HepG2 (cell line): ENCODE results near the gene MGMT. TPM values are rescaled to one million over a fixed set of nuclear protein-coding genes. Genes with fewer than 3 reads are reported as not detected.

ENCODE experiments used
- ADNP ChIP-seq: sonication (generic); formaldehyde crosslinking; IDR thresholded peaks from 2 replicates; pipeline ENCODE4 v1.4.0; 2020; ENCODE audit warnings: missing genetic modification reagents
- CBX5 ChIP-seq: sonication (generic); formaldehyde crosslinking; IDR thresholded peaks from 2 replicates; pipeline ENCODE4 v1.4.0; 2020; ENCODE audit warnings: missing genetic modification reagents, borderline replicate concordance
- HBP1 ChIP-seq: IDR thresholded peaks from 2 replicates; pipeline ENCODE4 v1.6.1; 2016; ENCODE audit warnings: low read depth, control low read depth
- HMGXB4 ChIP-seq, 2 experiments: sonication (generic) in 1 of 2; formaldehyde crosslinking in 1 of 2; IDR thresholded peaks; 2 replicates each; pipeline versions ENCODE4 v1.4.0 to v1.6.1; 2018 to 2020; ENCODE audit warnings: missing genetic modification reagents in 2 of 2, borderline replicate concordance in 1 of 2, low read depth in 1 of 2, mild to moderate bottlenecking in 1 of 2, missing biosample characterization in 1 of 2
- MAZ ChIP-seq, 2 experiments: sonication (generic) in 1 of 2; formaldehyde crosslinking in 1 of 2; IDR thresholded peaks; 2 replicates each; pipeline versions ENCODE4 v1.5.0 to v1.6.1; 2012 to 2020; ENCODE audit warnings: low read depth in 2 of 2, mild to moderate bottlenecking in 2 of 2, borderline replicate concordance in 1 of 2, improper control_type of control experiment in 1 of 2, low read length in 1 of 2, missing genetic modification reagents in 1 of 2, moderate library complexity in 1 of 2
- REXO4 ChIP-seq: sonication (generic); formaldehyde crosslinking; IDR thresholded peaks from 2 replicates; pipeline ENCODE4 v1.8.0; 2022; ENCODE audit warnings: missing genetic modification reagents, mild to moderate bottlenecking, borderline replicate concordance
- SIX4 ChIP-seq: sonication (generic); formaldehyde crosslinking; IDR thresholded peaks from 2 replicates; pipeline ENCODE4 v1.4.0; 2020; ENCODE audit warnings: missing genetic modification reagents
- SP2 ChIP-seq: sonication (generic); formaldehyde crosslinking; IDR thresholded peaks from 2 replicates; pipeline ENCODE4 v1.5.1; 2020; ENCODE audit warnings: mild to moderate bottlenecking, missing genetic modification reagents
- SP4 ChIP-seq: sonication (generic); formaldehyde crosslinking; IDR thresholded peaks from 2 replicates; pipeline ENCODE4 v1.8.1; 2023; ENCODE audit warnings: mild to moderate bottlenecking, missing genetic modification reagents
- U2AF2 ChIP-seq: fragments of 200-400 bp; formaldehyde crosslinking; IDR thresholded peaks from 2 replicates; pipeline ENCODE4 v1.6.1; 2017; ENCODE audit warnings: low read depth, mild to moderate bottlenecking, low read length
- ZBTB10 ChIP-seq: sonication (generic); formaldehyde crosslinking; IDR thresholded peaks from 2 replicates; pipeline ENCODE4 v1.4.0; 2020; ENCODE audit warnings: missing genetic modification reagents, borderline replicate concordance
- ZFP90 ChIP-seq: sonication (generic); formaldehyde crosslinking; IDR thresholded peaks from 2 replicates; pipeline ENCODE4 v1.8.0; 2022; ENCODE audit warnings: missing genetic modification reagents, mild to moderate bottlenecking, inconsistent platforms, borderline replicate concordance
- ZNF552 ChIP-seq: sonication (generic); formaldehyde crosslinking; IDR thresholded peaks from 2 replicates; pipeline ENCODE4 v1.9.0; 2022; ENCODE audit warnings: missing genetic modification reagents, mild to moderate bottlenecking, borderline replicate concordance
- ZNF839 ChIP-seq: sonication (generic); formaldehyde crosslinking; IDR thresholded peaks from 2 replicates; pipeline ENCODE4 v1.4.0; 2020; ENCODE audit warnings: missing genetic modification reagents, mild to moderate bottlenecking, borderline replicate concordance
- polyA plus RNA-seq, 8 experiments: library from polyadenylated mRNA; depleted of rRNA in 3 of 8; stranded (reverse) in 7 of 8; unstranded in 1 of 8; fragments of >200 nt; fragmentation: Illumina TruSeq in 4 of 8; extraction: Trizol in 4 of 8; gene quantifications; 2 replicates each; pipeline versions ENCODE4 v1.2.1 to v1.2.3, GENCODE V29; 2011 to 2016; ENCODE audit warnings: low read depth in 4 of 8, missing spikeins in 1 of 8, mixed read lengths in 1 of 8; ENCODE audit not compliant: insufficient read depth in 1 of 8
- total RNA-seq, 5 experiments: library from RNA; depleted of rRNA; stranded (reverse); fragments of >200 nt; fragmentation: Illumina TruSeq; extraction: Trizol; gene quantifications; 2 replicates each; pipeline ENCODE4 v1.2.3, GENCODE V29; 2016; ENCODE audit warnings: low read depth in 1 of 5
- TF ChIP-seq, protein P1 (sequence below): sonication (generic); formaldehyde crosslinking; IDR thresholded peaks from 2 replicates; pipeline ENCODE4 v1.4.0; 2020; ENCODE audit warnings: missing genetic modification reagents
- TF ChIP-seq, protein P2 (sequence below): sonication (generic); formaldehyde crosslinking; IDR thresholded peaks from 2 replicates; pipeline ENCODE4 v1.4.0; 2020; ENCODE audit warnings: mild to moderate bottlenecking, missing genetic modification reagents

Gene MGMT
- total and polyA plus RNA-seq, 2 of the 13 experiments (the other 11 are each of a cell fraction or from before 2014, with no cell fraction given) = 12.0 to 19.5 TPM

- TF ChIP-seq CBX5 (no peak), ZFP90 (CRISPR knock-in tag) (no peak), HBP1 (CRISPR knock-in tag) (no peak), SP2 (CRISPR knock-in tag) (no peak), ADNP (CRISPR knock-in tag) (no peak), REXO4 (no peak), HMGXB4 (CRISPR knock-in tag; IDR thresholded peaks at IDR 0.05; ENCODE audit: borderline replicate concordance in 1 of 2, low read depth in 1 of 2) (no peak), ZBTB10 (CRISPR knock-in tag) (no peak), SP4 (no peak), U2AF2 (no peak), MAZ (IDR thresholded peaks at IDR 0.05; ENCODE audit: borderline replicate concordance, low read depth, low read length) (no peak), MAZ (CRISPR knock-in tag; IDR thresholded peaks at IDR 0.05; ENCODE audit: low read depth) (no peak), ZNF552 (no peak), SIX4 (CRISPR knock-in tag) (no peak), ZNF839 (CRISPR knock-in tag) (no peak)
- TF ChIP-seq, protein P1, sequence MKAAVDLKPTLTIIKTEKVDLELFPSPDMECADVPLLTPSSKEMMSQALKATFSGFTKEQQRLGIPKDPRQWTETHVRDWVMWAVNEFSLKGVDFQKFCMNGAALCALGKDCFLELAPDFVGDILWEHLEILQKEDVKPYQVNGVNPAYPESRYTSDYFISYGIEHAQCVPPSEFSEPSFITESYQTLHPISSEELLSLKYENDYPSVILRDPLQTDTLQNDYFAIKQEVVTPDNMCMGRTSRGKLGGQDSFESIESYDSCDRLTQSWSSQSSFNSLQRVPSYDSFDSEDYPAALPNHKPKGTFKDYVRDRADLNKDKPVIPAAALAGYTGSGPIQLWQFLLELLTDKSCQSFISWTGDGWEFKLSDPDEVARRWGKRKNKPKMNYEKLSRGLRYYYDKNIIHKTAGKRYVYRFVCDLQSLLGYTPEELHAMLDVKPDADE (CRISPR knock-in tag) = no peak
- TF ChIP-seq, protein P2, sequence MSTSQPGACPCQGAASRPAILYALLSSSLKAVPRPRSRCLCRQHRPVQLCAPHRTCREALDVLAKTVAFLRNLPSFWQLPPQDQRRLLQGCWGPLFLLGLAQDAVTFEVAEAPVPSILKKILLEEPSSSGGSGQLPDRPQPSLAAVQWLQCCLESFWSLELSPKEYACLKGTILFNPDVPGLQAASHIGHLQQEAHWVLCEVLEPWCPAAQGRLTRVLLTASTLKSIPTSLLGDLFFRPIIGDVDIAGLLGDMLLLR (CRISPR knock-in tag) = no peak
Measured at GRCh38 chr10:129462257-129462795, 4.7 kb upstream of the MGMT start (continued).
